K562 (cell line): ENCODE results near the gene PRSS8. TPM values are rescaled to one million over a fixed set of nuclear protein-coding genes. Genes with fewer than 3 reads are reported as not detected.

ENCODE experiments used
- CBX3 ChIP-seq, 2 experiments: IDR thresholded peaks; 1 replicate in 1 of 2; 2 replicates in 1 of 2; pipeline ENCODE4 v1.6.1; 2012; ENCODE audit warnings: inconsistent platforms in 2 of 2, low read length in 2 of 2, borderline replicate concordance in 1 of 2, control low read depth in 1 of 2
- ESRRA ChIP-seq: fragments of 450-650 bp; IDR thresholded peaks from 2 replicates; pipeline ENCODE4 v1.6.1; 2014; ENCODE audit warnings: low read depth, mild to moderate bottlenecking, moderate library complexity, borderline replicate concordance
- HIVEP1 ChIP-seq: fragments of 250-450 bp; sonication (Bioruptor Pico); IDR thresholded peaks from 2 replicates; pipeline ENCODE4 v1.4.0; 2020; ENCODE audit warnings: mild to moderate bottlenecking
- MEF2D ChIP-seq: conservative IDR thresholded peaks from 2 replicates; pipeline ENCODE4 v1.6.1; 2016; ENCODE audit warnings: low read depth, missing genetic modification characterization, missing compliant biosample characterization
- RAD51 ChIP-seq: fragments of 450-650 bp; IDR thresholded peaks from 2 replicates; pipeline ENCODE4 v1.7.1; 2016; ENCODE audit warnings: low read depth, mild to moderate bottlenecking, borderline replicate concordance
- RBM25 ChIP-seq: fragments of 200-400 bp; formaldehyde crosslinking; IDR thresholded peaks from 2 replicates; pipeline ENCODE4 v1.6.1; 2018; ENCODE audit warnings: low read length, low read depth, moderate library complexity; ENCODE audit not compliant: severe bottlenecking
- SRF ChIP-seq, 2 experiments: fragments of 250-450, 450-650 bp in 1 of 2; sonication (Bioruptor Pico) in 1 of 2; sonication (generic) in 1 of 2; formaldehyde crosslinking; IDR thresholded peaks; 2 replicates each; pipeline versions ENCODE4 v1.5.0 to v1.5.1; 2020 to 2022; ENCODE audit warnings: mild to moderate bottlenecking in 1 of 2, missing genetic modification reagents in 1 of 2
- ZNF124 ChIP-seq: sonication (generic); formaldehyde crosslinking; IDR thresholded peaks from 2 replicates; pipeline ENCODE4 v1.8.1; 2022; ENCODE audit warnings: missing genetic modification reagents
- ZNF23 ChIP-seq: fragments of 250-450 bp; sonication (Bioruptor Pico); IDR thresholded peaks from 2 replicates; pipeline ENCODE4 v1.4.0; 2020; ENCODE audit warnings: mild to moderate bottlenecking
- ZNF436 ChIP-seq: fragments of 250-450, 450-650 bp; sonication (Bioruptor Pico); formaldehyde crosslinking; IDR thresholded peaks from 2 replicates; pipeline ENCODE4 v1.7.0; 2020; ENCODE audit warnings: mild to moderate bottlenecking
- ZNF785 ChIP-seq: fragments of 250-450 bp; sonication (Bioruptor Pico); IDR thresholded peaks from 2 replicates; pipeline ENCODE4 v1.4.0; 2020; ENCODE audit warnings: mild to moderate bottlenecking
- polyA plus RNA-seq, 8 experiments: library from polyadenylated mRNA; depleted of rRNA in 4 of 8; stranded (reverse) in 5 of 8; unstranded in 3 of 8; fragments of >200 nt; fragmentation: Nextera tagmentation in 2 of 8; fragmentation: Illumina TruSeq in 1 of 8; extraction: Ambion mirVana in 2 of 8; extraction: Trizol in 1 of 8; gene quantifications; 2 replicates each; pipeline versions ENCODE4 v1.2.1 to v1.2.3, GENCODE V29; 2011 to 2014; ENCODE audit warnings: inconsistent platforms in 1 of 8, missing spikeins in 1 of 8
- total RNA-seq, 7 experiments: library from RNA; depleted of rRNA in 6 of 7; stranded (reverse); fragments of >200 nt in 6 of 7; fragmentation: Illumina TruSeq in 2 of 7; extraction: Trizol in 2 of 7; gene quantifications; 2 replicates each; pipeline versions ENCODE4 v1.2.1 to v1.2.3, GENCODE V29; 2011 to 2021; ENCODE audit warnings: low replicate concordance in 1 of 7
- TF ChIP-seq, protein P1 (sequence below), 2 experiments: fragments of 450-650 bp; formaldehyde crosslinking in 1 of 2; IDR thresholded peaks; 2 replicates each; pipeline versions ENCODE4 v1.4.0 to v1.6.1; 2014 to 2020; ENCODE audit warnings: mild to moderate bottlenecking in 2 of 2, borderline replicate concordance in 1 of 2, low read depth in 1 of 2
- TF ChIP-seq, protein P2 (sequence below): fragments of 450-650 bp; IDR thresholded peaks from 2 replicates; pipeline ENCODE4 v1.6.1; 2018; ENCODE audit not compliant: partially characterized antibody
- TF ChIP-seq, protein P3 (sequence below): fragments of 250-450 bp; sonication (Bioruptor Pico); IDR thresholded peaks from 2 replicates; pipeline ENCODE4 v1.8.0; 2022; ENCODE audit warnings: moderate library complexity, mild to moderate bottlenecking, inconsistent platforms

Gene PRSS8
- total and polyA plus RNA-seq, 9 of the 15 experiments (the other 6 are each of a cell fraction or from before 2014, with no cell fraction given): 0.25 to 3.9 (median 1.3) TPM; not detected in 1

DNA sequence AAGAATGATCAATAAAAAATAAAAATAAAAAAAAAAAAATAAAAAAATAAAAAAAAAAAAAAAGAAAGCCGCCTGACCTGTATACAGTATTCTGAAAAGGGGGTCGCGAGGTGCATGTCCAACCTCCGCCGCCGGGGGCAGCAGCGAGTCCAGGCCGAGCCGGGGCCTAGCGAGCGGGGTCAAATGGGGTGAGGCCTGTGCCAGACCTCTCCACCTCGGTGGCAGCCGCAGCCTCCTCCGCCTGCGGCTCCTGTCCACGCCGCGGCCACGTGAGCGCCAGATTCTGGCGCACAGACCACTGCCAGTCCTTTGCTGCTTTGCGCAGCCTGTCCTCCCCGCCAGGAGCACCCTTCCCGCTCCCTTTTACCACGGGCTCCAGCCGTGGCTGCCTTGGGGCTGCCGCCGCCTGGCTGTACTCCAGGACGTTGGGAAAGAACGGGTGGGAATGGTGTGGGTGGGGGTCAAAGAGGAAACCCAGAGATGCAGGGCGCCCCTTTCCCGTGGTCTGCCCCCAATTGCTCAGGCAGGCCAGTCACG lies 29.8 kb downstream of the PRSS8 start (continued):
- TF ChIP-seq MEF2D (tag): 0 out of 2 replicates have a peak, but pooled peaks have one; percentile 20
- peak; percentile 67 for TF ChIP-seq RAD51
- TF ChIP-seq, protein P1, sequence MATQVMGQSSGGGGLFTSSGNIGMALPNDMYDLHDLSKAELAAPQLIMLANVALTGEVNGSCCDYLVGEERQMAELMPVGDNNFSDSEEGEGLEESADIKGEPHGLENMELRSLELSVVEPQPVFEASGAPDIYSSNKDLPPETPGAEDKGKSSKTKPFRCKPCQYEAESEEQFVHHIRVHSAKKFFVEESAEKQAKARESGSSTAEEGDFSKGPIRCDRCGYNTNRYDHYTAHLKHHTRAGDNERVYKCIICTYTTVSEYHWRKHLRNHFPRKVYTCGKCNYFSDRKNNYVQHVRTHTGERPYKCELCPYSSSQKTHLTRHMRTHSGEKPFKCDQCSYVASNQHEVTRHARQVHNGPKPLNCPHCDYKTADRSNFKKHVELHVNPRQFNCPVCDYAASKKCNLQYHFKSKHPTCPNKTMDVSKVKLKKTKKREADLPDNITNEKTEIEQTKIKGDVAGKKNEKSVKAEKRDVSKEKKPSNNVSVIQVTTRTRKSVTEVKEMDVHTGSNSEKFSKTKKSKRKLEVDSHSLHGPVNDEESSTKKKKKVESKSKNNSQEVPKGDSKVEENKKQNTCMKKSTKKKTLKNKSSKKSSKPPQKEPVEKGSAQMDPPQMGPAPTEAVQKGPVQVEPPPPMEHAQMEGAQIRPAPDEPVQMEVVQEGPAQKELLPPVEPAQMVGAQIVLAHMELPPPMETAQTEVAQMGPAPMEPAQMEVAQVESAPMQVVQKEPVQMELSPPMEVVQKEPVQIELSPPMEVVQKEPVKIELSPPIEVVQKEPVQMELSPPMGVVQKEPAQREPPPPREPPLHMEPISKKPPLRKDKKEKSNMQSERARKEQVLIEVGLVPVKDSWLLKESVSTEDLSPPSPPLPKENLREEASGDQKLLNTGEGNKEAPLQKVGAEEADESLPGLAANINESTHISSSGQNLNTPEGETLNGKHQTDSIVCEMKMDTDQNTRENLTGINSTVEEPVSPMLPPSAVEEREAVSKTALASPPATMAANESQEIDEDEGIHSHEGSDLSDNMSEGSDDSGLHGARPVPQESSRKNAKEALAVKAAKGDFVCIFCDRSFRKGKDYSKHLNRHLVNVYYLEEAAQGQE (IDR thresholded peaks at IDR 0.05; ENCODE audit: borderline replicate concordance): peak; percentile 50
- TF ChIP-seq, protein P1 (CRISPR knock-in tag; IDR thresholded peaks at IDR 0.05; ENCODE audit: low read depth): peak; percentile 47; the same call in 1 of the 2 replicates
- TF ChIP-seq ZNF23 (CRISPR knock-in tag): no peak
- TF ChIP-seq ESRRA: peak; percentile 82; the same call in 1 of the 2 replicates
- no peak for TF ChIP-seq ZNF124 (CRISPR knock-in tag)
- TF ChIP-seq CBX3 (IDR thresholded peaks at IDR 0.05; ENCODE audit: borderline replicate concordance in 1 of 2, low read length in 2 of 2): peak in 1 of 2 experiments; percentile 35; a peak in 1 of 3 replicates
- no peak for TF ChIP-seq RBM25
- TF ChIP-seq, protein P2, sequence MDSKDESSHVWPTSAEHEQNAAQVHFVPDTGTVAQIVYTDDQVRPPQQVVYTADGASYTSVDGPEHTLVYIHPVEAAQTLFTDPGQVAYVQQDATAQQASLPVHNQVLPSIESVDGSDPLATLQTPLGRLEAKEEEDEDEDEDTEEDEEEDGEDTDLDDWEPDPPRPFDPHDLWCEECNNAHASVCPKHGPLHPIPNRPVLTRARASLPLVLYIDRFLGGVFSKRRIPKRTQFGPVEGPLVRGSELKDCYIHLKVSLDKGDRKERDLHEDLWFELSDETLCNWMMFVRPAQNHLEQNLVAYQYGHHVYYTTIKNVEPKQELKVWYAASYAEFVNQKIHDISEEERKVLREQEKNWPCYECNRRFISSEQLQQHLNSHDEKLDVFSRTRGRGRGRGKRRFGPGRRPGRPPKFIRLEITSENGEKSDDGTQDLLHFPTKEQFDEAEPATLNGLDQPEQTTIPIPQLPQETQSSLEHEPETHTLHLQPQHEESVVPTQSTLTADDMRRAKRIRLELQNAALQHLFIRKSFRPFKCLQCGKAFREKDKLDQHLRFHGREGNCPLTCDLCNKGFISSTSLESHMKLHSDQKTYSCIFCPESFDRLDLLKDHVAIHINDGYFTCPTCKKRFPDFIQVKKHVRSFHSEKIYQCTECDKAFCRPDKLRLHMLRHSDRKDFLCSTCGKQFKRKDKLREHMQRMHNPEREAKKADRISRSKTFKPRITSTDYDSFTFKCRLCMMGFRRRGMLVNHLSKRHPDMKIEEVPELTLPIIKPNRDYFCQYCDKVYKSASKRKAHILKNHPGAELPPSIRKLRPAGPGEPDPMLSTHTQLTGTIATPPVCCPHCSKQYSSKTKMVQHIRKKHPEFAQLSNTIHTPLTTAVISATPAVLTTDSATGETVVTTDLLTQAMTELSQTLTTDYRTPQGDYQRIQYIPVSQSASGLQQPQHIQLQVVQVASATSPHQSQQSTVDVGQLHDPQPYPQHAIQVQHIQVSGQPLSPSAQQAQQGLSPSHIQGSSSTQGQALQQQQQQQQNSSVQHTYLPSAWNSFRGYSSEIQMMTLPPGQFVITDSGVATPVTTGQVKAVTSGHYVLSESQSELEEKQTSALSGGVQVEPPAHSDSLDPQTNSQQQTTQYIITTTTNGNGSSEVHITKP: peak; percentile 56
- peak in 1 of 2 experiments; percentile 35; a peak in 1 of 4 replicates for TF ChIP-seq SRF (CRISPR knock-in tag; IDR thresholded peaks at IDR 0.05)
- TF ChIP-seq ZNF436 (CRISPR knock-in tag): no peak
- TF ChIP-seq, protein P3, sequence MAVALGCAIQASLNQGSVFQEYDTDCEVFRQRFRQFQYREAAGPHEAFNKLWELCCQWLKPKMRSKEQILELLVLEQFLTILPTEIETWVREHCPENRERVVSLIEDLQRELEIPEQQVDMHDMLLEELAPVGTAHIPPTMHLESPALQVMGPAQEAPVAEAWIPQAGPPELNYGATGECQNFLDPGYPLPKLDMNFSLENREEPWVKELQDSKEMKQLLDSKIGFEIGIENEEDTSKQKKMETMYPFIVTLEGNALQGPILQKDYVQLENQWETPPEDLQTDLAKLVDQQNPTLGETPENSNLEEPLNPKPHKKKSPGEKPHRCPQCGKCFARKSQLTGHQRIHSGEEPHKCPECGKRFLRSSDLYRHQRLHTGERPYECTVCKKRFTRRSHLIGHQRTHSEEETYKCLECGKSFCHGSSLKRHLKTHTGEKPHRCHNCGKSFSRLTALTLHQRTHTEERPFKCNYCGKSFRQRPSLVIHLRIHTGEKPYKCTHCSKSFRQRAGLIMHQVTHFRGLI (CRISPR knock-in tag): no peak
- TF ChIP-seq HIVEP1: no peak
- TF ChIP-seq ZNF785 (CRISPR knock-in tag): no peak
